NCI-H2196 treated with DMSO at 0.1 percent for 48 hours (cell line): ENCODE measurements around the gene MRPL2.

Source experiments
- DNase-seq: peaks from one replicate; lab custom pipeline; 2025; ENCODE audit not compliant: unreplicated experiment; lab: John Stamatoyannopoulos, UW

Gene MRPL2

DNA sequence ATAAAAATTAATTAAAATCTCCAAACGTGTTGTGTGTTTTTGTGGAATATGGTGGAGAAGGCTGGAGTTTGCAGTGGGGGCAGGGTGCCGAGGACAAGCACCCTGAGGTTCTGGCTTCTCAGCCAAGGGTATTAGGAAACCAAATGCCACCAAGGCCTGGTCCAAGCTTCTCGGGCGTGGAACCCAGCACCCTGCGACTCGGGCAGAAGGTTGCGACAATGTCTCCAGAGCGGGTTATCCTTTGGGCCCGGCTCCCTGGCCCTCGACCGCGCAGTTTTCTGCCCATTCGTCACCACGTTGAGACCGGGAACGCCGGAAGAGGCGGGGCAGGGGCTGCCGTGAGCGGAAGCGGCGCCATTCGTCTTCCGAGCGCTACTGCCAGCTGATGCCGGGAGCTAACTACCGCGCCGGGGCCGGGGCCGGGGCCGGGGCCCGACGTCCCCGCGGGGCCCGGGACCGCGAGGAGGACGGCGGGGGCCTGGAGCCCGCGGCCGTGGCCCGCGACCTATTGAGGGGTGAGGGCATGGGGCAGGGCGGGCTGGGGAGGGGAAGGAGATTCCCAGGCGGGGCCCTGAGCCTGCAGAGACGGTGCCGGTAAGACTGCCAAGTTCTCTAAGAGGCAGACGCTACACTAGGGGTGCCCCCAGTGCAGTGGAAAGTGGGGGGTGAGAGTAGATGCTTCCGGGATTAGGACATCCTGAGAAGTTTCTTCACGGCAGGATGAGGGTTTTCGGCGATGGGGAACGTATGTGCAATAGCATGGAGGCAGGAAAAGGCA lies 37.8 kb downstream of the MRPL2 start, which contains the start of gene RRP36:
TSS of gene RRP36 (plus strand) at position 354 of the 778 bp plus-strand sequence. CDS start at position 386, 32 bp downstream.
- peak; percentile 66 for DNase-seq

DNA sequence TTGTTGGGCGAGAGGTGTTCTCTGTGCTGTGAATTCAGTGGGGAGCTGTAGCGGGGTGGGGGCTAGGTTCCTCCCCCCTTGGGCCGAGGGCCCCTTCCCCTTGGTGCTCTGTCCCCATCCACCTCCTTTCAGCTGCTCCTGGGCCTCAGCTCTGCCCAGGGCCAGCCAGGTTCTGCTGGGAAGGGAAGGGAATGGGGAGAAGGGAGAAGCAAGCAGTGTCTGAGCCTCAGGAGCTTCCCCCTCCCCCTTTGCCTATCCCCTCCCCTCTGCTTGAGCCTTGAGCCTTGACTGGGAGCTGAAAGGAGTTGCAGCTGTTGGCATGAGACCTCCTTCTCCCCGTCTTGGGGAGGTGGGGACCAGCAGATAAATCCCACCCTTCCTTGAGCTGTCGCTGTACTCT lies 38.4 kb downstream of the MRPL2 start:
- DNase-seq, result no peak

DNA sequence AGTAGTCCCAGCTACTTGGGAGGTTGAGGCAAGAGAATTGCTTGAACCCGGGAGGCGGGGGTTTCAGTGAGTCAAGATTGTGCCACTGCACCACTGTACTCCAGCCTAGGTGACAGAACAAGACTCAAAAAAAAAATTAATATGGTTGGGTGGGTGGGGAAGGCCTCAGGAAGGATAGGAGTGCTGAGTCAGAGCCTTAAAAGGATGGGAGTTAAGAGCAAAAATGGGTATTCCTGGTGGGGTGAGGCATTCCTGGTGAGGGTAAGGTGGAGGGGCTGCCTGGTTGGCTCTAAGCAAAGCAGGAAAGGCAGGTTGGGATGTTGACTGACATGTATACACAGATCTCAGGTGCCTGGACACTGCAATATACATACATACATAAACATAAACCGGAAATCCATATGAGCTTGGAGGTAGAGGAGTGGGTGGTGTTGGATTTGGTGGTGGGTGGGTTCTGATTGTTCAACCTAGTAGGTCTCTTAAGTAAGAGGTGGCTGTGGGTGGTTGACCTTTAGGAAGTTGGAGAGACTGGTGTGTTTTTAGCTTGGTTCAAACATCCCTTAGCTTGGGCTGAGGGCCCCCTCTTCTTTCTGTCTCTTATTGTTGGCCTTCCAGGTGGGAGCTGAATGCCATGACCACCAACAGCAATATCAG lies 39.1 kb downstream of the MRPL2 start:
- no peak for DNase-seq

DNA sequence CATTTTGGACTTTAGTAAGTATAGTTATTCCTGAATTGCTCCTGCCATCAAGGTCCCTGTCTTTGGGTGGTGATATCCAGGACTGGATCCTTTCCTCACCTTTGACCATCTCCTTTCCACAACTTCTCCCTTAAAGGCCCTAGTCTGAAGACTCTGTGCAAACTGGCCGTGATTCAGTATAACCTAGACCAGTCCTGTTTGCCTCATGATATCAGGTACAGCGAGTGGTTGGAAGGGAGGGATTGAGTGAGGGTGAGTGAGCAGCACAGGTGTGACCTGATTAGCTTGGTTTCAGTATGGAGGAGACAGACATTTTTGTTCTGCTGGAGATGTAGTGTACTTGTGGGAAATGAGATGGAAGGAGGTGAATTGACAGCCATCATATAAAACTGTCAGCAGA lies 40.1 kb downstream of the MRPL2 start:
- DNase-seq, result no peak

DNA sequence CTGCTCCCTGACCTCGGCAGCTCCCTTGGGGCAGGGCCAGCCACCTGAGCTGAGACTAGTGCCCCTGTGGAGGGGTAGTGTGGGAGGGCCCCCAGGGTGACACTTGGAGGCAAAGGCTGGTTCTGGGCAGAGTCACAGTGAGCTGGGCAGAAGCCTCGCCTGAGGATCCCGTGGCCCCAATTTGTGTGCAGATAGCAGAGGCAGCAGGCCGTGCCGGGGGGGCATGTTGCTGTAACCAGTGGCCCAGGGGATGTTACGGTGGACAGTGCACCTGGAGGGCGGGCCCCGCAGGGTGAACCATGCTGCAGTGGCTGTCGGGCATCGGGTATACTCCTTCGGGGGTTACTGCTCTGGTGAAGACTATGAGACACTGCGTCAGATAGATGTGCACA lies 42.3 kb downstream of the MRPL2 start:
- no peak for DNase-seq

DNA sequence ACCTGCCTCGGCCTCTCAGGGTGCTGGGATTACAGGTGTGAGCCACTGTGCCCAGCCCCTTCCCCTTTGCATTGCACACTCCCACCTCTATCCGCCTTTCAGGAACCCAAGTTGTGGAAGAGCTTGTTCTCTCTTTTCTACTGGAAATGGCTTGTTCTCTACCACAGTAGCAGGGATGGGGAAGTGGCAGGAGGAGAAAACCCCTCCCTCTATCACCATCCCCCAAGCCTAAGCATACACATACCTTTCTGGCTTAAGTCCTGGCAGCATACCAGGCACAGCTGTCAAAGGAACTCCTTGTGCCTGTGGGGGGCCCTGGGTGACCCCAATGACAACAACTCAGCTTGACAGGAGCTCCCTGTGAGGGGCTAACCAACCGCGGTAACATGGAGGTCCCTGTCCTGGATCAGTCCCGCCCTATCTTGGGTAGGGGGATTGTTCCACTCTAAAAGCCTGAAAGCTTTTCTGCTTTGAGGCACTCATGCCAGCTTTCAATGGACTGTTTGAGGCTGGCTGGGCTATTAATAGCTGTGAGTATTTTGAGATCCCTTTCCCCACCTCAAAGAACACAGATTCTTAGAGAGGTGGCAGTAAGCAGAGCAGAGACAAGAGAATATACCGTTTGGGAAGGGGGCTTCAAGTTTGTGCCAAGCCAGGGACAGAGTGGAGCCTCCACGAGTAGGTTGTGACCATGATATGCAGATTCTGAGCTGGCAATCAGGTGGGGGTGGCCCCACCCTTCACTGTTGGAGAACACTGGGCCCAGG lies 42.9 kb downstream of the MRPL2 start:
- no peak for DNase-seq

DNA sequence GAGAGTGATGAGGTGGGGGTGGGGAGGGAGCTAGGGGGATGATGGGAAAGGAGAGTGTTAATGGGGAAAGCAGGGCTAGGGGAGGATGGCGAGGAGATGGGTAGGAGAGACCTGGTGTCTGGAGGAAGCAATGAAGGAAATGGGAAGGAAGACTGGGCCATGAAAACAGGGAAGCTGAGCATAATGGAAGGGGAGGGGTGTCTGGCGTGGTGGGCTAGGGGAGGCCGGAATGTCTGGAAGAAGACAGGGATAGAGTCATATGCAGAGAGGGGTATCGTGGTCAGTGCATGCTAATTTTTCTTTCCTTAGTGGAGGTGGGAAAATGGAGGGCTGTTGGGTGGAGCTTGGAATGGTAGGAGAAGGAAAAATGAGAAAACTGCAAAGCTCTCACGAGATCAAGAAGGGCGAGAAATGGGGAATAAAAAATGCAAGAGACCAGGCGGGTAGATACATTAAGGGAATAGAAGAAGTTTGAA lies 44.8 kb downstream of the MRPL2 start:
- DNase-seq, result no peak

DNA sequence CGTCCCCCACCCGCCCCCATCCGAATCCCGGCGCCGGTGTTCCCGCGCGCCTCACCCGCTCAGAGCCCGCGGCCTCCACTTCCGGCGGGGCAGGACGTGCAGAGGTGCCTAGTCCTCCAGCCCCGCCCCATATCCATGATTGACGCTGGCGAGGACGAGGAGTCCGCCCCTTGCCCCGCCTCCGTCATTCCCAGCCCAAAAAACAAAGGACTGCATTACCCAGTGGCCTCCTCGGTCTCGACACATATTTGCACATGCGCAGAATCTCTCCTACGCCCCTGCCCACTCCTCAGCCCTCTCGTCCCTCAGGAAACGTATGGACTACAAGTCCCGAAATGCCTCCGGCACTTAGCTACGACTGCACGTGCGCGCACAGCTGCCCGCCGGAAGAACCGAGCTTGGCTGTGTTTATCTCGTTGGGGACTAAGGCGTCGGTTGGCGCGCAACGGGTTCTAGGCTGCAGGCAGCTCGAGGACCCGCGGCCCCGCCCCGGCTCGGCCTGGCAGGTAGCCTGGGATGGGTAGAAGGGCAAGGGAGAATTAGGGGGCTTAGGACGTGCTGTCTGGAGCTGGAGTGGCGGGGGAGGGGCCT lies 45.3 kb downstream of the MRPL2 start, which contains the start of the genes KLHDC3 and MEA1:
TSS of gene KLHDC3 (plus strand) at position 407 of the 591 bp plus-strand sequence. CDS start 2,944 bp downstream, outside the sequence.
TSS of gene MEA1 (minus strand) at position 104 of the 591 bp plus-strand sequence. CDS start 133 bp downstream, outside the sequence.
- peak; percentile 99 for DNase-seq

DNA sequence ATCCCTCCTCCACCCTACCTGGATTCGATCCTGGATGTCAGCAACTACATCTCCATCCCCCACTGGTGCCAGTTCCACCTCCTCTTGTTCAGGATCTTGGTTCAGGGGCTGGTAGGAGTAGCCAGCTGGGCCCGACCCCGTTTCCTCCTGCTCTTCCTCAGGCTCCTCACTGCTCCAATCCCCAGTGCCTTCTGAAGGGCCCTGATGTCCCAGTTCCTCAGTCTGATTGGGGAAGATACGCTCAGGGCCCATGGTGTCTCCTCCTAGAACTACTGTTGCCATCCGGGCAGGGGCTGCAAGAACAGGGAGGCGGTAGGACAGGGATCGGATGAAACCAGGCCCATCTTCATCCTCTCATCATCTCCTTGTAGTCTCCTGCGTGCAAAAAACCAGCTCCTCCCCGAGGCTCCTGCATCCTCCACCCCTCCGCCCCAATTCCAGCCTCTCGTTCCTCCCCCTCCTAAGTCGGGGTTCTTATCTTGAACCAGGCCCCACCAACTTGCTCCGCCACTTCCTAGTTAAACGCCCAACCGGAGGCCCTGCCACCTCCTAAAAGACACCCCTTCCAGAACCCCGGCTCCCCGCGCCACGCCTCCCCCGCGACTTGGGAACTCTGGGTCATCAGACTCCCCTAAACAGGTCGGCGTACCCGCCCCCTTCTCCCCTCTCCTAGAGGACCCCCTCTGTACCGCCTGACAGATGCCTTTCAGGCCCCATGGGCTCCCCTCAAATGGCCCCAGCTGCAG lies 46.0 kb downstream of the MRPL2 start:
- no peak for DNase-seq

DNA sequence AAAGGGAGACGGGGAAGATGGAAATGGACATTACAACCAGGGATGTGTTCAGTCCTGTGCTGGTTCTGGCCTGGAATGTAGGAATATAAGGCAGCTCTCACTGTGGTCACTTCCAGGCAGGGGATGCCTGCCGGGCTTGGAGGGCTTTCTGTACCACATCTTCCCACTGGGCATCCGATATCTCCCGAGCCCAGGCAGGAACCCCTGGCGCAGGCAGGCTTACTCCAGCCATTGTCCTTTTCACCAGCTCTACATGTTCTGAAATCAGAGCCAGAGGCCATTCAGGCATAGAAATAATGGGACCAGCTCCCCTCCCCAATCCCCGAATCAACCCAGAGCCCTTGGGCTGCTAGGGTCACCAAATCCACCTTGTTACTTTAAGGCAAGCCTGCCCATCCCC lies 46.9 kb downstream of the MRPL2 start:
- no peak for DNase-seq

DNA sequence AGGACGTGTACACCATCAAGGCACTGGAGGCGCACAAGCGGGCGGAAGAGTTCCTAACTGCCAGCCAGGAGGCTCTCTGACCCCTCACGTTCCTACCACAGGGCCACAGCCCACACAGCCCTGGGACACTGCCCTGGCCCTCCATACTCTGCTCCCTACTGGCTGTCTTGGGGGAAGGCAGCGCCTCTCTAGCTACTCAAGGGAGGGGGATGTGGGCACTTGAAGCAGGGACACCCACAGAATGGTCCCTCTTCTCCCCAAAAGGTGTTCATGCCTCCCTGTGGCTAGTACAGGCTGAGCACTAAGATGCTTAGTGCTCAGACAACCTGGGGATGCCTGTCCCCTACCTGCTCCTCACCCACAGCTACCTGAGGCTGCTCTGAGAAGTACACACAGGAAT lies 48.0 kb downstream of the MRPL2 start:
- no peak for DNase-seq

DNA sequence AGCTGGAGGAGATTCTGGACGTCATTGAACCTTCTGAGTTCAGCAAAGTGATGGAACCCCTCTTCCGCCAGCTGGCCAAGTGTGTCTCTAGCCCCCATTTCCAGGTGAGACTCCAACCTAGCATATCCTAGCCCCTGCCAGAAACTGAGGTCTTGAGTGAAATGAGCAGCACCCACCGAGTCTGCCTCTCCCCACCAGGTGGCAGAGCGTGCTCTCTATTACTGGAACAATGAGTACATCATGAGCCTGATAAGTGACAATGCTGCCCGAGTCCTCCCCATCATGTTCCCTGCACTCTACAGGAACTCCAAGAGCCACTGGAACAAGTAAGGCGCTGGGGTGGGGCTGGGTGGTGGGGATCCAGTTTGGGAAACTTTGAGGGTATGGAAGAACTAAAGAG lies 50.1 kb downstream of the MRPL2 start:
- no peak for DNase-seq

DNA sequence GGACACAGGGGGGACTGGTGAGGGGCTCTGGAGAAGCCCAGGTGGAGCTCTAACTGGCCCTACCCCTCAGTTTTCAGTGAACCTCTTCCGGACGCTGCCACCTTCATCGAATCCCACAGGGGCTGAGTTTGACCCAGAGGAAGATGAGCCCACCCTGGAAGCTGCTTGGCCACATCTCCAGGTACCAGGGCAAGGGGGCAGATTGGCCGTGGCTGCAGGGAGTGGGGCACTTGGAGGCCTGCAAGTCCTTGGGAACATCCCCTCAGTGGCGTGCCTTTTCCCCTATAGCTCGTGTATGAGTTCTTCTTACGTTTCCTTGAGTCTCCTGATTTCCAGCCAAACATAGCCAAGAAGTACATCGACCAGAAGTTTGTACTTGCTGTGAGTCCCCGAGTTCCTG lies 52.1 kb downstream of the MRPL2 start:
- DNase-seq, result no peak

DNA sequence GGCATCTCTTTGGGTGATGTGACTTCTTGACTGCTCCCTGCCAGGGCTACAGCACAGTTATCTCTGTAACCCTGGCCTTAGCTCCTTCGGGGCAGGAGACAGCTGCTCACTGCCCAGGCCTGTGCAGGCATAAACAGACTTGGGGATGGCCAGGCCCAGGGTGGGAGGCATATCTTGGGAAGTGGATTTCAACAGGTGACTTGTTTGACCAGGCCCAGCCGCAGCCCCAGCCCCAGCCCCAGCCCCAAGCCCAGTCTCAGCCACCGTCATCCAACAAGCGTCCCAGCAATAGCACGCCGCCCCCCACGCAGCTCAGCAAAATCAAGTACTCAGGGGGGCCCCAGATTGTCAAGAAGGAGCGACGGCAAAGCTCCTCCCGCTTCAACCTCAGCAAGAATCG lies 53.0 kb downstream of the MRPL2 start:
- DNase-seq, result no peak

DNA sequence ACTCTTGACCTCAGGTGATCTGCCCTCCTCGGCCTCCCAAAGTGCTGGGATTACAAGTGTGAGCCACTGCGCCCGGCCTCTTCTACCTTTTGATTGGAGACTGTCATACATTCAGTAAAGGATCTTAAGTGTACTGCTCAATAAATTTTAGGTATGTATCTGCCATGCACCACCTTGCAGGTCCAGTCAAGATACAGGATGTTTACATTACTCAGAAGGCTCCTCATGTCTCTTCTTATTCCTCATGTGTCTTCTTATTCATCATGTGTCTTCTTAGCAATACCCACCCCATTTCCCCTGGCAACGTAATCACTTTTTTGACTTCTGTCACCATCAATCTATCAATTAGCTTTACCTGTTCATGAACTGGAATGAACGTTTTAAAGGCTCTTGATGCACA lies 53.4 kb downstream of the MRPL2 start:
- DNase-seq, result no peak
